Naive thymus-derived CD8-positive, alpha-beta T cell (primary cell): ENCODE measurements around the gene IL1R2. TPM values are rescaled to one million over a fixed set of nuclear protein-coding genes. Genes with fewer than 3 reads are reported as not detected.
A peak's percentile ranks its signal among the peaks of the same experiment; 100 is the strongest.

ENCODE experiments used
- ATAC-seq, 2 donors: fragments of 150-1000 bp; cut with Tn5 transposase in 1 of 2; sonication (Bioruptor Pico), chemical (Tn5 transposase) in 1 of 2; 1 replicate in 1 of 2; 2 replicates in 1 of 2; pipeline ENCODE4 v1.10.0; 2021; ENCODE audit warnings: mild to moderate bottlenecking in 2 of 2, moderate library complexity in 2 of 2
- POLR2A ChIA-PET: fragments of 350-600 bp; sonication (Branson Sonifier 250); formaldehyde crosslinking; loops from one replicate; lab custom pipeline; 2021; ENCODE audit warnings: antibody characterized with exemption; lab: Charles Lee
- DNase-seq, 10 donors: peaks; one replicate each; pipeline versions ENCODE4 v3.0.0 to v3.0.0-alpha.2; 2020 to 2022
- H3K27ac Mint-ChIP-seq, 10 donors: one replicate each; pipeline ENCODE4 v1.8.0; 2020 to 2022; ENCODE audit warnings: mild to moderate bottlenecking in 10 of 10, mixed read lengths in 10 of 10, moderate library complexity in 4 of 10, inconsistent platforms in 1 of 10
- H3K27me3 Mint-ChIP-seq, 5 donors: one replicate each; pipeline ENCODE4 v1.8.0; 2021 to 2022; ENCODE audit warnings: mixed read lengths in 5 of 5
- H3K36me3 Mint-ChIP-seq, 3 donors: one replicate each; pipeline ENCODE4 v1.8.0; 2020 to 2022; ENCODE audit warnings: mixed read lengths in 3 of 3, mild to moderate bottlenecking in 2 of 3, inconsistent platforms in 1 of 3
- H3K4me1 Mint-ChIP-seq, 4 donors: one replicate each; pipeline ENCODE4 v1.8.0; 2021 to 2022; ENCODE audit warnings: mixed read lengths in 4 of 4
- H3K4me3 Mint-ChIP-seq, 10 donors: one replicate each; pipeline ENCODE4 v1.8.0; 2020 to 2022; ENCODE audit warnings: mild to moderate bottlenecking in 10 of 10, mixed read lengths in 10 of 10, moderate library complexity in 6 of 10, inconsistent platforms in 1 of 10
- H3K9me3 Mint-ChIP-seq, 9 donors: one replicate each; pipeline ENCODE4 v1.8.0; 2020 to 2022; ENCODE audit warnings: mixed read lengths in 9 of 9, mild to moderate bottlenecking in 3 of 9, inconsistent platforms in 1 of 9, moderate library complexity in 1 of 9
- polyA plus RNA-seq, 3 donors: library from polyadenylated mRNA; unstranded; fragments of 300-500 nt; fragmentation: Illumina TruSeq; gene quantifications; one replicate each; pipeline ENCODE4 v1.2.3, GENCODE V29; 2021
- total RNA-seq, 8 experiments: library from RNA in 2 of 8; stranded (reverse) in 2 of 8; gene quantifications; one replicate each; pipeline ENCODE4 v1.2.3 and lab custom pipeline; 2021 to 2026

IL1R2 gene
- total and polyA plus RNA-seq, 5 experiments from 2014 or later: not detected

GRCh38 chr2:102014041-102014345 lies 22.2 kb downstream of the IL1R2 start:
- peaks cover 0 to 3% (median 0%) of the 10 kb centered on the region in 3 donors for H3K36me3 Mint-ChIP-seq
- no peak overlapping the region for H3K27ac Mint-ChIP-seq
- H3K4me3 Mint-ChIP-seq: no peak overlapping the region
- H3K4me1 Mint-ChIP-seq: peaks cover 0 to 5% (median 0%) of the 10 kb centered on the region in 4 donors
- peaks cover 0 to 3% (median 0%) of the 10 kb centered on the region in 5 donors for H3K27me3 Mint-ChIP-seq
- DNase-seq (no peak), ATAC-seq (no peak)
- peaks cover 0 to 10% (median 0%) of the 10 kb centered on the region in 9 donors for H3K9me3 Mint-ChIP-seq
- POLR2A ChIA-PET: interaction anchor here (0.7 kb wide), 2 partner anchors 116 to 237 kb away, joined by 5 to 6 read pairs; no protein-coding TSS in a partner anchor

- no peak overlapping the region for H3K27ac Mint-ChIP-seq
- DNase-seq: no peak
- H3K4me1 Mint-ChIP-seq: peaks cover 0 to 5% (median under 1%) of the 10 kb centered on the region in 4 donors
- H3K9me3 Mint-ChIP-seq: peaks cover 0 to 10% (median 0%) of the 10 kb centered on the region in 9 donors
- peaks cover 0 to 3% (median 0%) of the 10 kb centered on the region in 5 donors for H3K27me3 Mint-ChIP-seq
- no peak for ATAC-seq
- POLR2A ChIA-PET: no interaction called here
- no peak overlapping the region for H3K4me3 Mint-ChIP-seq
- peaks cover 0 to 3% (median 0%) of the 10 kb centered on the region in 3 donors for H3K36me3 Mint-ChIP-seq
Measured at GRCh38 chr2:102015399-102015798, 23.6 kb downstream of the IL1R2 start.

GRCh38 chr2:102016399-102016955 lies 24.7 kb downstream of the IL1R2 start:
- peaks cover 0 to 10% (median 0%) of the 10 kb centered on the region in 9 donors for H3K9me3 Mint-ChIP-seq
- no peak overlapping the region for H3K27ac Mint-ChIP-seq
- ATAC-seq (no peak), DNase-seq (no peak)
- POLR2A ChIA-PET: no interaction called here
- H3K27me3 Mint-ChIP-seq: peaks cover 0 to 3% (median 0%) of the 10 kb centered on the region in 5 donors
- peaks cover 0 to 5% (median 3%) of the 10 kb centered on the region in 4 donors for H3K4me1 Mint-ChIP-seq
- no peak overlapping the region for H3K4me3 Mint-ChIP-seq
- H3K36me3 Mint-ChIP-seq: peaks cover 0 to 3% (median 0%) of the 10 kb centered on the region in 3 donors

GRCh38 chr2:102018823-102019445 lies 27.2 kb downstream of the IL1R2 start:
- Mint-ChIP-seq H3K9me3 (no peaks in the 10 kb centered on the region), H3K4me3 (no peak overlapping the region), H3K36me3 (no peaks in the 10 kb centered on the region), H3K27me3 (peaks cover 0 to 3% (median 0%) of the 10 kb centered on the region in 5 donors), H3K4me1 (peaks cover 0 to 5% (median 3%) of the 10 kb centered on the region in 4 donors), H3K27ac (no peak overlapping the region)
- POLR2A ChIA-PET: no interaction called here
- no peak for ATAC-seq
- no peak for DNase-seq

GRCh38 chr2:102020596-102021170 lies 28.9 kb downstream of the IL1R2 start:
- Mint-ChIP-seq H3K4me1 (peaks cover 0 to 5% (median 3%) of the 10 kb centered on the region in 4 donors), H3K27ac (peak overlapping the region in 2 of 10 donors; percentile 3 to 40), H3K4me3 (no peak overlapping the region), H3K27me3 (peaks cover 0 to 3% (median 0%) of the 10 kb centered on the region in 5 donors), H3K9me3 (no peaks in the 10 kb centered on the region), H3K36me3 (no peaks in the 10 kb centered on the region)
- POLR2A ChIA-PET: interaction anchor here (0.7 to 1.6 kb wide), 2 partner anchors 220 to 230 kb away, joined by 4 read pairs; no protein-coding TSS in a partner anchor
- peak; percentile 86 to 87 for ATAC-seq
- DNase-seq: peak; percentile 62 to 87 (median 76)

- ATAC-seq: no peak
- Mint-ChIP-seq H3K9me3 (no peaks in the 10 kb centered on the region), H3K4me3 (no peak overlapping the region), H3K27ac (peak overlapping the region in 1 of 10 donors; percentile 43), H3K27me3 (peaks cover 0 to 3% (median 0%) of the 10 kb centered on the region in 5 donors), H3K4me1 (peaks cover 0 to 5% (median 3%) of the 10 kb centered on the region in 4 donors), H3K36me3 (no peaks in the 10 kb centered on the region)
- no peak for DNase-seq
- POLR2A ChIA-PET: no interaction called here
Measured at GRCh38 chr2:102021779-102022178, 30.0 kb downstream of the IL1R2 start.

- H3K4me1 Mint-ChIP-seq: peaks cover 0 to 5% (median 3%) of the 10 kb centered on the region in 4 donors
- DNase-seq: no peak
- no peak for ATAC-seq
- H3K9me3 Mint-ChIP-seq: no peaks in the 10 kb centered on the region
- POLR2A ChIA-PET: no interaction called here
- H3K27ac Mint-ChIP-seq: no peak overlapping the region
- H3K36me3 Mint-ChIP-seq: no peaks in the 10 kb centered on the region
- H3K27me3 Mint-ChIP-seq: peaks cover 0 to 3% (median 0%) of the 10 kb centered on the region in 5 donors
- H3K4me3 Mint-ChIP-seq: no peak overlapping the region
Measured at GRCh38 chr2:102022884-102023539, 31.3 kb downstream of the IL1R2 start.

- H3K9me3 Mint-ChIP-seq: no peaks in the 10 kb centered on the region
- H3K4me1 Mint-ChIP-seq: peaks cover 0 to 5% (median 3%) of the 10 kb centered on the region in 4 donors
- POLR2A ChIA-PET: no interaction called here
- H3K36me3 Mint-ChIP-seq: no peaks in the 10 kb centered on the region
- ATAC-seq (no peak), DNase-seq (no peak)
- no peak overlapping the region for H3K4me3 Mint-ChIP-seq
- H3K27ac Mint-ChIP-seq: no peak overlapping the region
- peaks cover 0 to 3% (median 0%) of the 10 kb centered on the region in 5 donors for H3K27me3 Mint-ChIP-seq
Measured at GRCh38 chr2:102024410-102024809, 32.6 kb downstream of the IL1R2 start.

GRCh38 chr2:102025016-102025501 lies 33.3 kb downstream of the IL1R2 start:
- POLR2A ChIA-PET: interaction anchor here (0.6 kb wide), 1 partner anchor 1407 kb away, joined by 3 read pairs; no protein-coding TSS in a partner anchor
- Mint-ChIP-seq H3K36me3 (no peaks in the 10 kb centered on the region), H3K27ac (no peak overlapping the region), H3K4me1 (peaks cover 0 to 5% (median 3%) of the 10 kb centered on the region in 4 donors), H3K9me3 (no peaks in the 10 kb centered on the region), H3K27me3 (peaks cover 0 to 3% (median 0%) of the 10 kb centered on the region in 5 donors), H3K4me3 (no peak overlapping the region)
- ATAC-seq (no peak), DNase-seq (no peak)

- H3K27ac Mint-ChIP-seq: no peak overlapping the region
- POLR2A ChIA-PET: interaction anchor here (0.6 kb wide), 1 partner anchor 1408 kb away, joined by 3 read pairs; no protein-coding TSS in a partner anchor
- H3K4me3 Mint-ChIP-seq: no peak overlapping the region
- peaks cover 0 to 2% (median under 1%) of the 10 kb centered on the region in 4 donors for H3K4me1 Mint-ChIP-seq
- ATAC-seq: no peak
- no peak for DNase-seq
- no peaks in the 10 kb centered on the region for H3K36me3 Mint-ChIP-seq
- no peaks in the 10 kb centered on the region for H3K27me3 Mint-ChIP-seq
- H3K9me3 Mint-ChIP-seq: no peaks in the 10 kb centered on the region
Measured at GRCh38 chr2:102025583-102026267, 34.0 kb downstream of the IL1R2 start.

GRCh38 chr2:102027036-102027980 lies 35.5 kb downstream of the IL1R2 start:
- no peak overlapping the region for H3K4me3 Mint-ChIP-seq
- ATAC-seq (no peak), DNase-seq (no peak)
- H3K27me3 Mint-ChIP-seq: no peaks in the 10 kb centered on the region
- H3K36me3 Mint-ChIP-seq: no peaks in the 10 kb centered on the region
- no peaks in the 10 kb centered on the region for H3K9me3 Mint-ChIP-seq
- no peak overlapping the region for H3K27ac Mint-ChIP-seq
- POLR2A ChIA-PET: no interaction called here
- peaks cover 0 to 6% (median under 1%) of the 10 kb centered on the region in 4 donors for H3K4me1 Mint-ChIP-seq
